A549 treated with CORT108297 at 1 μM for 4 hours (cell line): ENCODE data around the gene CCDC9B. TPM values are rescaled to one million over a fixed set of nuclear protein-coding genes. Genes with fewer than 3 reads are reported as not detected.

Experiments
- total RNA-seq: library from RNA; stranded (reverse); fragments of 200-300 nt; extraction: Qiagen RNA extraction; gene quantifications from 5 replicates; pipeline ENCODE4 v1.2.3, GENCODE V29; 2022

The CCDC9B gene
- total RNA-seq, result 13.3 to 20.8 TPM (median 19.6 TPM) in 5 replicates

DNA sequence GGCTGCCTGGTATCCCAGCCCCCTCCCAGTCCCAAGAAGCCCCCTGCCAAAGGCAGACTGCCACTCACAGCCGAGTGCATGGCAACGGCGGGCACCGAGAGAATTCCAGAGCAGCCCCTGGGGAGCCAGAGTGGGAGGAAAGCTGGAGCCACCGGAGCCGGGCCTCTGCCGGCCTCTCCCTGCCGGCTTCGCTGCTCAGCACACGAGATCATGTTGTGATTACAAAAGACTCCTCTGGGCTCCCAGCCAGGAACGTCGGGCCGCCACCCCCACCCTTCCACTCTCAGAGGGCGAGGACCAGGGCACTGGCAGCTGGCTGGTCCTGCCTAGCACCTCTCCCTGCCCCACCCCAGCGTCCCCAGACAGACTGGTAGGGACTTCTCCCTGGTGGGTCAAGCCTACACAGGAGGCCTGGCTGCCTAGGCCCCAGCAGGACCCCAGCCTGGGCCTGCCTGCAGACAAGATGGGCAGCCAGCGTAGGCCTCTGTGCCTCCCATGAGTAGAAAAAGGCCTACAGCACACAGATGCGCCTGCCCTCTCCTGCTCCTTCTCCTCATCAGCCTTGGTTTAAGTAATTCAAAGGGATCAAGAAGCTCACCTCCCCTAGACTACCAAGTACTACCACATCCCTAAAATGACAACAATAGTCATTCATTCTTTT is at the start of gene CCDC9B:
CCDC9B (minus strand) TSS at position 200 of the 661 bp plus-strand sequence; CDS start at position 80, 120 bp downstream.

GRCh38 chr15:40382580-40383456 is 42.1 kb upstream of the CCDC9B start, which contains the start of gene KNSTRN:
TSS of gene KNSTRN (plus strand) at chr15:40382721. CDS start at chr15:40382836, 115 bp downstream.

GRCh38 chr15:40357723-40358470 is 17.2 kb upstream of the CCDC9B start, which contains the start of gene DISP2:
TSS of gene DISP2 (plus strand) at chr15:40358219. CDS start at chr15:40358322, 103 bp downstream.

DNA sequence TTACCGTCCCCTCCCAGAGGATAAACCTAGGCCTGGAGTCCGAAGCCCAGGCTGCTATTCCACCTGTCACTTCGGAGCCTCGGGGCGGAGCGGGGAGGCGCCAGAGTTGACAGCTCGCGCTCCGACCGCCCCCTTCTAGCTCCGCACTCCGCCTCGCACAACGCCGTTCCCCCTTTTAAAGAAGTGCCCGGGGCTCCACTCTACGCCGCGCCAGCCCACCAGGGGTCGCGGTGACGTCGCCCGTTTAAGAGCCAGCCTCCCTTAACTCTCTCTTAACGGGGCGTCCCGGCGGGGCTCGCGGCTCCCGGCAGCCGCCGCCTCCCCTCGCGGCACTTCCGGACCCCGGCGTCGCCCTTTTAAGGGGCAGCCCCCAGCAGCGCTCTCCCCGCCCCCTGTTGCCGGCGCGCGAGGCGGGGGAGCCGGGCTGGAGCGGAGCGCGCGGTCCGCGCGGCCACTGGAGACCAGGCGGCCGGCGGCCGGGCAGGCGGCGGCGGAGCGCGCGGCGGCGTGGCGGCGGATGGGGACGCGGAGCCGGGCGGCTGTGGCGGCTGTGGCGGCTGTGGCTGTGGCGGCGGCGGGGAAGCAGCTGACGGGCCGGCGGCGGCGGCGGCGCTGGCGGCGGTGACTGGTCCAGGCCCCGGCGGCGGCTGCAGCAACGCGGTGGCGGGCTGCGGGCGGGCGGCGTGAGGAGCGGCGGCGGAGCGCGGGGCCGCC is 17.3 kb downstream of the CCDC9B start, which contains the start of gene INAFM2:
INAFM2 (plus strand) TSS at position 454 of the 714 bp plus-strand sequence. CDS start 364 bp downstream, outside the sequence.

DNA sequence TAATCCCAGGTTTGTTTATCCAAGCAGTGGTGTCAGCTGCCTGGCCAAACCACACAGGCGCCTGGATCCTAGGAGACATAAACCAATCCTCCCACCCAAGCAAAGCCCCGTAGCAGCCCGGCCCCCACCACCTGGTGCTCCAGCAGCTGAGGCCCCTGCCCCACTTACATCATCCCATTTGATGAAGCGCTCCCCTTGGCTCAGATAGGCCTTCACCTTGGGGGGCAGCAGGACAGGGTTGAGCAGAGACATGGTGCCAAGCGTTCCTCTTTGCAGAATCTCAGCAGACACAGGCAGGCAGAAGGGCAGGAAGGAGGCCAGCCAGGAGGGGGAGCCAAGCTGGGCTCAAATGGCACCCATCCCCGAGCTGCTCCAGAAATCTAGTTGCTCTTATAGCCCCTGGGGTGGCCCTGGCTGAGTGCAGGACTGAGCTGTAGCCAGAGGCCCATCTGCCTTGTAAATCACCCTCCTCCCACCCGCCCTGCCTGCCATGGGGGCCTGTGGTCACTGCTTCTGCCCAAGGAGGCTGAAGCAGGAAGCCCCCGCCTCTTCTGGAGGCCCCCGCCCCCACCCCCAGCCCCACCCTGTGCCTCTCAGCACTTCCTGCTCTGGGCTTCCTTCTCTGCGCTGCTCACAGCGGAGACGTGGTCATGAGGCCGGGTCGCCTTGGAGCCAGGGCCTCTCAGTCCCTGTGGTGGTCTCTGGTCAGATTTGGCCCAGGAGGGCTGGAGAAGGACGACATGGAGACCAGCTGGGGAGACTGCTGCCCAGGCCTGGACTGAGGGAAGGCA is 33.1 kb downstream of the CCDC9B start, which contains the start of gene PLCB2:
PLCB2 (minus strand) TSS at position 515 of the 791 bp plus-strand sequence; CDS start at position 252, 263 bp downstream.

DNA sequence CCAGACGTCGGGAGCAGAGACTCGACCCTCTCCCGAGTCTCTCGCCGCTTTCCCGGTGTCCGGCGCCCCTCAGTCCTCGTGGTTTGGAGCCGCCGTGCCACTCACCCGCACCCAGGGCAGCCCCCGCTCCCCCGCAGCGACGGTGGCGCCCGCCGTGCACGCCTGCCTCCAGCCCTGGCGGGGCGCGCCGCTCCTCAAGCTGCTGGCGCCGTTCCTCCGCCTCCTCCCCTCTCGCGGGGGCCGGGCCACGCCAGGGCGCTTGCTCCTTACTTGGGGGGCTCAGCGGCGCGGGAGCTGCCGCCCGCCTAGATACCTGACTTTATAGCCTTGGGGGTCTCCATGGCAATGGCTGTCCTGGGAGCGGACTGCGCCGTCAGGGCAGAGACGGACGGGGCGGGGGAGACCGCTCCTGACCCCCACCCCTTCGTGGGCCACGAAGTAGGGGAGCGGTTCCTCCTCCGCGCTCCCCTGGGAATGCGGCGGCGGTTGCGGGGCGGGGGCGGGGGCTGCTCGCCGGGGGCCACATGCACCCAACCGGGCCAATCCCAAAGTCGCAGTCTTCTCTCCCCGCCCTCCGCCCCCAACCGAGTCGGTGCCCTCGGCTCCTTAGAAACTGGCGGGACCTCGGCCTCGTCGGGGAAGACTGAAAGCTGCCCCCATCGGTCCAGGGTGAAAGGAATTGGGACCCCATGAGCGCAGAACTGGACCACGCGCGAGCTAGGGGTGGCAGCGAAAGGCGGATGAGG is 57.7 kb downstream of the CCDC9B start, which contains the start of gene ANKRD63:
ANKRD63 (minus strand) TSS at position 196 of the 746 bp plus-strand sequence. CDS start 478 bp downstream, outside the sequence.

Other genes with a start within 250 kb of the CCDC9B start
- gene BMF, start 232.1 kb downstream of the CCDC9B start, total RNA-seq, result 1.1 to 1.7 TPM (median 1.5 TPM) in 5 replicates
- gene BUB1B, start 179.9 kb downstream of the CCDC9B start, total RNA-seq, result 24.8 to 32.9 TPM (median 27.6 TPM) in 5 replicates
- gene PAK6, start 101.9 kb downstream of the CCDC9B start, total RNA-seq, result 0.15 to 0.39 TPM (median 0.22 TPM) in 5 replicates
- 0.15 to 0.54 TPM (median 0.29 TPM) in 5 replicates for gene ANKRD63, start 57.9 kb downstream of the CCDC9B start, total RNA-seq
- gene PLCB2, start 33.0 kb downstream of the CCDC9B start, total RNA-seq, result 0.44 to 0.79 TPM (median 0.59 TPM) in 5 replicates
- gene INAFM2, start 17.2 kb downstream of the CCDC9B start, total RNA-seq, result 5.0 to 5.8 TPM (median 5.6 TPM) in 5 replicates
- not detected in 5 replicates for gene PHGR1, start 10.1 kb upstream of the CCDC9B start, total RNA-seq
- gene DISP2, start 17.3 kb upstream of the CCDC9B start, total RNA-seq, result 1.1 to 1.9 TPM (median 1.7 TPM) in 5 replicates
- 39.2 to 53.2 TPM (median 44.9 TPM) in 5 replicates for gene KNSTRN, start 41.8 kb upstream of the CCDC9B start, total RNA-seq
- gene IVD, start 64.9 kb upstream of the CCDC9B start, total RNA-seq, result 11.1 to 14.0 TPM (median 13.1 TPM) in 5 replicates
- gene BAHD1, start 100.0 kb upstream of the CCDC9B start, total RNA-seq, result 9.4 to 13.3 TPM (median 11.8 TPM) in 5 replicates
- gene CHST14, start 130.0 kb upstream of the CCDC9B start, total RNA-seq, result 13.4 to 21.6 TPM (median 19.7 TPM) in 5 replicates
- gene CCDC32, start 224.1 kb upstream of the CCDC9B start, total RNA-seq, result 13.4 to 24.2 TPM (median 15.7 TPM) in 5 replicates
- 11.1 to 17.0 TPM (median 15.5 TPM) in 5 replicates for gene RPUSD2, start 228.4 kb upstream of the CCDC9B start, total RNA-seq